ENCODE data around the gene IFITM2.

DNA sequence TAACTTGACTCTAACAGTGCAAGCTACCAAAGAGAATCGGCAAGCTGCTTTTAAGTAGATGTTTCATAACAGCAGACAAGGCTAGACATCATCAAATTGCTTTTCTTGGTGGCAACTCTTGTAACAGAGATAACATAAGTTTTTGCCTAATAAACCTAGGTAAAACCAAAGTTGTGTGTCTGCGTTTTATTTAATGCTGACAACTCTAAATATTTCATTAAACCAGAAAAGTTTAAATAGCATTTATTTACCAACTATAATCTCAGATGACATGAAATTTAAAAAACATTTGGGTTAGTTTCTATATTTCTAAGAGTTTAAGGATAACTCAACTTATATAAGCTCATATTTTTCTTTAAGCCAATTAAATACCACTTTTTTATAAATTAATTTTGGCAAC, 32.3 kb downstream of the IFITM2 start:
- TF ChIP-seq, protein P1, sequence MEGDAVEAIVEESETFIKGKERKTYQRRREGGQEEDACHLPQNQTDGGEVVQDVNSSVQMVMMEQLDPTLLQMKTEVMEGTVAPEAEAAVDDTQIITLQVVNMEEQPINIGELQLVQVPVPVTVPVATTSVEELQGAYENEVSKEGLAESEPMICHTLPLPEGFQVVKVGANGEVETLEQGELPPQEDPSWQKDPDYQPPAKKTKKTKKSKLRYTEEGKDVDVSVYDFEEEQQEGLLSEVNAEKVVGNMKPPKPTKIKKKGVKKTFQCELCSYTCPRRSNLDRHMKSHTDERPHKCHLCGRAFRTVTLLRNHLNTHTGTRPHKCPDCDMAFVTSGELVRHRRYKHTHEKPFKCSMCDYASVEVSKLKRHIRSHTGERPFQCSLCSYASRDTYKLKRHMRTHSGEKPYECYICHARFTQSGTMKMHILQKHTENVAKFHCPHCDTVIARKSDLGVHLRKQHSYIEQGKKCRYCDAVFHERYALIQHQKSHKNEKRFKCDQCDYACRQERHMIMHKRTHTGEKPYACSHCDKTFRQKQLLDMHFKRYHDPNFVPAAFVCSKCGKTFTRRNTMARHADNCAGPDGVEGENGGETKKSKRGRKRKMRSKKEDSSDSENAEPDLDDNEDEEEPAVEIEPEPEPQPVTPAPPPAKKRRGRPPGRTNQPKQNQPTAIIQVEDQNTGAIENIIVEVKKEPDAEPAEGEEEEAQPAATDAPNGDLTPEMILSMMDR (IDR thresholded peaks at IDR 0.05) = no peak
- no peak for TF ChIP-seq POLR2A (IDR thresholded peaks at IDR 0.05)

Data from right lobe of liver (tissue), 4 donors.